Measurements from ENCODE around the gene OTOP2. TPM values are rescaled to one million over a fixed set of nuclear protein-coding genes. Genes with fewer than 3 reads are reported as not detected.

The OTOP2 gene
- total and polyA plus RNA-seq, 10 of the 15 experiments (the other 5 are each of a cell fraction or from before 2014, with no cell fraction given) = not detected

DNA sequence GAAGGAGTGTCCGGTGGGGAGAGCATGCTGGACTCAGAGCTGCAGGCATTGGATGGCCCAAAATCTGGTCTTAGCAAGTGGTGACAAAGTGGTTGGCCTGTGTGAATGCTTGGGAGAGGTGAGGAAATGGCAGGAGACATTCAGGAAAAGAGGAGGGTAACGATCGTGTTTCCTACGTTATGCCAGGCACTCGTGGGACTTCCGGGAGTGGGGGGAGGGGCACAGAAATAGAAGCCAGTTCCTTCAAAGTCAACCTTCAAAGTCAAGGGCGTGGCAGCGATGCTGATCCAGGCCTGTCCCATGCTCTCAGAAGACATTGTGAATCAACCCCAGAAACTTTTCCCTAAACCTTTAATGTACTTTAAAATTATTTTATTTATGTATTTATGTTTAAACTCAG, 15.5 kb downstream of the OTOP2 start:
- BruUV-seq (replicated peaks) = no TSS peak
- no peaks in the 10 kb centered on the region for H3K36me3 ChIP-seq (ENCODE audit: control insufficient read depth in 2 of 2, insufficient read depth in 2 of 2, low read length in 1 of 2)
- no peak overlapping the region for H3K4me3 ChIP-seq
- RAD21 ChIA-PET (ENCODE audit: unreplicated experiment) = interaction anchor here (1.2 kb wide), 1 partner anchor 18 kb away, joined by 4 read pairs; no protein-coding TSS in a partner anchor
- DNase-seq (ENCODE audit: low read depth, low spot score) (no peak), FAIRE-seq (no peak), ATAC-seq (no peak)
- no peak overlapping the region for H3K9ac ChIP-seq (ENCODE audit: control insufficient read depth, insufficient read depth, low read length)
- H3K27me3 ChIP-seq (replicated peaks in 1 of 2; ENCODE audit: control insufficient read depth in 2 of 2, insufficient read depth in 2 of 2, low read length in 1 of 2) = peaks cover 3 to 9% of the 10 kb centered on the region in 2 experiments; a peak in 3 of 4 replicates
- no peak overlapping the region for H3K27ac ChIP-seq (ENCODE audit: control insufficient read depth, insufficient read depth)
- H4K20me1 ChIP-seq (ENCODE audit: control insufficient read depth, insufficient read depth) = no peaks in the 10 kb centered on the region
- no peak overlapping the region for H3K4me2 ChIP-seq (ENCODE audit: control insufficient read depth, insufficient read depth)
- H2AFZ ChIP-seq (ENCODE audit: control insufficient read depth, low read depth, low read length) = no peak overlapping the region
- no peaks in the 10 kb centered on the region for H3K9me3 ChIP-seq (replicated peaks; ENCODE audit: control insufficient read depth, insufficient read depth, low read length)
- TF ChIP-seq, protein P1, sequence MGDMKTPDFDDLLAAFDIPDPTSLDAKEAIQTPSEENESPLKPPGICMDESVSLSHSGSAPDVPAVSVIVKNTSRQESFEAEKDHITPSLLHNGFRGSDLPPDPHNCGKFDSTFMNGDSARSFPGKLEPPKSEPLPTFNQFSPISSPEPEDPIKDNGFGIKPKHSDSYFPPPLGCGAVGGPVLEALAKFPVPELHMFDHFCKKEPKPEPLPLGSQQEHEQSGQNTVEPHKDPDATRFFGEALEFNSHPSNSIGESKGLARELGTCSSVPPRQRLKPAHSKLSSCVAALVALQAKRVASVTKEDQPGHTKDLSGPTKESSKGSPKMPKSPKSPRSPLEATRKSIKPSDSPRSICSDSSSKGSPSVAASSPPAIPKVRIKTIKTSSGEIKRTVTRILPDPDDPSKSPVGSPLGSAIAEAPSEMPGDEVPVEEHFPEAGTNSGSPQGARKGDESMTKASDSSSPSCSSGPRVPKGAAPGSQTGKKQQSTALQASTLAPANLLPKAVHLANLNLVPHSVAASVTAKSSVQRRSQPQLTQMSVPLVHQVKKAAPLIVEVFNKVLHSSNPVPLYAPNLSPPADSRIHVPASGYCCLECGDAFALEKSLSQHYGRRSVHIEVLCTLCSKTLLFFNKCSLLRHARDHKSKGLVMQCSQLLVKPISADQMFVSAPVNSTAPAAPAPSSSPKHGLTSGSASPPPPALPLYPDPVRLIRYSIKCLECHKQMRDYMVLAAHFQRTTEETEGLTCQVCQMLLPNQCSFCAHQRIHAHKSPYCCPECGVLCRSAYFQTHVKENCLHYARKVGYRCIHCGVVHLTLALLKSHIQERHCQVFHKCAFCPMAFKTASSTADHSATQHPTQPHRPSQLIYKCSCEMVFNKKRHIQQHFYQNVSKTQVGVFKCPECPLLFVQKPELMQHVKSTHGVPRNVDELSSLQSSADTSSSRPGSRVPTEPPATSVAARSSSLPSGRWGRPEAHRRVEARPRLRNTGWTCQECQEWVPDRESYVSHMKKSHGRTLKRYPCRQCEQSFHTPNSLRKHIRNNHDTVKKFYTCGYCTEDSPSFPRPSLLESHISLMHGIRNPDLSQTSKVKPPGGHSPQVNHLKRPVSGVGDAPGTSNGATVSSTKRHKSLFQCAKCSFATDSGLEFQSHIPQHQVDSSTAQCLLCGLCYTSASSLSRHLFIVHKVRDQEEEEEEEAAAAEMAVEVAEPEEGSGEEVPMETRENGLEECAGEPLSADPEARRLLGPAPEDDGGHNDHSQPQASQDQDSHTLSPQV (IDR thresholded peaks at IDR 0.05) = no peak
- TF ChIP-seq, protein P2, sequence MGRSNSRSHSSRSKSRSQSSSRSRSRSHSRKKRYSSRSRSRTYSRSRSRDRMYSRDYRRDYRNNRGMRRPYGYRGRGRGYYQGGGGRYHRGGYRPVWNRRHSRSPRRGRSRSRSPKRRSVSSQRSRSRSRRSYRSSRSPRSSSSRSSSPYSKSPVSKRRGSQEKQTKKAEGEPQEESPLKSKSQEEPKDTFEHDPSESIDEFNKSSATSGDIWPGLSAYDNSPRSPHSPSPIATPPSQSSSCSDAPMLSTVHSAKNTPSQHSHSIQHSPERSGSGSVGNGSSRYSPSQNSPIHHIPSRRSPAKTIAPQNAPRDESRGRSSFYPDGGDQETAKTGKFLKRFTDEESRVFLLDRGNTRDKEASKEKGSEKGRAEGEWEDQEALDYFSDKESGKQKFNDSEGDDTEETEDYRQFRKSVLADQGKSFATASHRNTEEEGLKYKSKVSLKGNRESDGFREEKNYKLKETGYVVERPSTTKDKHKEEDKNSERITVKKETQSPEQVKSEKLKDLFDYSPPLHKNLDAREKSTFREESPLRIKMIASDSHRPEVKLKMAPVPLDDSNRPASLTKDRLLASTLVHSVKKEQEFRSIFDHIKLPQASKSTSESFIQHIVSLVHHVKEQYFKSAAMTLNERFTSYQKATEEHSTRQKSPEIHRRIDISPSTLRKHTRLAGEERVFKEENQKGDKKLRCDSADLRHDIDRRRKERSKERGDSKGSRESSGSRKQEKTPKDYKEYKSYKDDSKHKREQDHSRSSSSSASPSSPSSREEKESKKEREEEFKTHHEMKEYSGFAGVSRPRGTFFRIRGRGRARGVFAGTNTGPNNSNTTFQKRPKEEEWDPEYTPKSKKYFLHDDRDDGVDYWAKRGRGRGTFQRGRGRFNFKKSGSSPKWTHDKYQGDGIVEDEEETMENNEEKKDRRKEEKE (IDR thresholded peaks at IDR 0.05) = no peak
- TF ChIP-seq TCF7 (IDR thresholded peaks at IDR 0.05; ENCODE audit: borderline replicate concordance) (no peak), BHLHE40 (IDR thresholded peaks at IDR 0.05; ENCODE audit: borderline replicate concordance in 1 of 2, low read depth in 2 of 2, low read length in 1 of 2) (no peak), ESRRA (IDR thresholded peaks at IDR 0.05; ENCODE audit: low read length) (no peak), SUPT20H (IDR thresholded peaks at IDR 0.05; ENCODE audit: borderline replicate concordance, control insufficient read depth, low read depth, low read length) (no peak), MEF2B (IDR thresholded peaks at IDR 0.05; ENCODE audit: partially characterized antibody, poor library complexity, severe bottlenecking) (no peak), TARDBP (IDR thresholded peaks at IDR 0.05; ENCODE audit: borderline replicate concordance) (no peak), WRNIP1 (IDR thresholded peaks at IDR 0.05; ENCODE audit: borderline replicate concordance, low read depth, low read length) (no peak)
- TF ChIP-seq, protein P3, sequence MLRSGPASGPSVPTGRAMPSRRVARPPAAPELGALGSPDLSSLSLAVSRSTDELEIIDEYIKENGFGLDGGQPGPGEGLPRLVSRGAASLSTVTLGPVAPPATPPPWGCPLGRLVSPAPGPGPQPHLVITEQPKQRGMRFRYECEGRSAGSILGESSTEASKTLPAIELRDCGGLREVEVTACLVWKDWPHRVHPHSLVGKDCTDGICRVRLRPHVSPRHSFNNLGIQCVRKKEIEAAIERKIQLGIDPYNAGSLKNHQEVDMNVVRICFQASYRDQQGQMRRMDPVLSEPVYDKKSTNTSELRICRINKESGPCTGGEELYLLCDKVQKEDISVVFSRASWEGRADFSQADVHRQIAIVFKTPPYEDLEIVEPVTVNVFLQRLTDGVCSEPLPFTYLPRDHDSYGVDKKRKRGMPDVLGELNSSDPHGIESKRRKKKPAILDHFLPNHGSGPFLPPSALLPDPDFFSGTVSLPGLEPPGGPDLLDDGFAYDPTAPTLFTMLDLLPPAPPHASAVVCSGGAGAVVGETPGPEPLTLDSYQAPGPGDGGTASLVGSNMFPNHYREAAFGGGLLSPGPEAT (IDR thresholded peaks at IDR 0.05; ENCODE audit: low read depth) = no peak
- TF ChIP-seq, protein P4, sequence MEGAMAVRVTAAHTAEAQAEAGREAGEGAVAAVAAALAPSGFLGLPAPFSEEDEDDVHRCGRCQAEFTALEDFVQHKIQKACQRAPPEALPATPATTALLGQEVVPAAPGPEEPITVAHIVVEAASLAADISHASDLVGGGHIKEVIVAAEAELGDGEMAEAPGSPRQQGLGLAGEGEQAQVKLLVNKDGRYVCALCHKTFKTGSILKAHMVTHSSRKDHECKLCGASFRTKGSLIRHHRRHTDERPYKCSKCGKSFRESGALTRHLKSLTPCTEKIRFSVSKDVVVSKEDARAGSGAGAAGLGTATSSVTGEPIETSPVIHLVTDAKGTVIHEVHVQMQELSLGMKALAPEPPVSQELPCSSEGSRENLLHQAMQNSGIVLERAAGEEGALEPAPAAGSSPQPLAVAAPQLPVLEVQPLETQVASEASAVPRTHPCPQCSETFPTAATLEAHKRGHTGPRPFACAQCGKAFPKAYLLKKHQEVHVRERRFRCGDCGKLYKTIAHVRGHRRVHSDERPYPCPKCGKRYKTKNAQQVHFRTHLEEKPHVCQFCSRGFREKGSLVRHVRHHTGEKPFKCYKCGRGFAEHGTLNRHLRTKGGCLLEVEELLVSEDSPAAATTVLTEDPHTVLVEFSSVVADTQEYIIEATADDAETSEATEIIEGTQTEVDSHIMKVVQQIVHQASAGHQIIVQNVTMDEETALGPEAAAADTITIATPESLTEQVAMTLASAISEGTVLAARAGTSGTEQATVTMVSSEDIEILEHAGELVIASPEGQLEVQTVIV (IDR thresholded peaks at IDR 0.05; ENCODE audit: borderline replicate concordance, partially characterized antibody) = no peak
- no peaks in the 10 kb centered on the region for H3K4me1 ChIP-seq (ENCODE audit: control insufficient read depth, insufficient read depth, low read length)
- POLR2A ChIA-PET = no interaction called here
- no peaks in the 10 kb centered on the region for H3K79me2 ChIP-seq (ENCODE audit: control insufficient read depth, insufficient read depth, low read length)
- CTCF ChIA-PET = interaction anchor here (0.8 to 1.8 kb wide), 5 partner anchors 14 to 488 kb away, joined by 3 to 7 read pairs (median 3); no protein-coding TSS in a partner anchor
- intact Hi-C loops (cut with micrococcal nuclease; ENCODE audit: unreplicated experiment) (no loop called here), in situ Hi-C loops (cut with MboI) (no loop called here)
- 31% methylated on average over 8 of the region's 8 CpGs for WGBS (ENCODE audit: insufficient coverage, insufficient replicate concordance, low lambda C conversion rate, missing lambda C conversion rate)
- SMC1A ChIA-PET (ENCODE audit: uncharacterized antibody, unreplicated experiment) = interaction anchor here (0.6 kb wide), 1 partner anchor 58 kb away, joined by 3 read pairs; no protein-coding TSS in a partner anchor

Measured in GM12878 (cell line).